ENCODE data around the gene ABHD16B.

Gene ABHD16B

DNA sequence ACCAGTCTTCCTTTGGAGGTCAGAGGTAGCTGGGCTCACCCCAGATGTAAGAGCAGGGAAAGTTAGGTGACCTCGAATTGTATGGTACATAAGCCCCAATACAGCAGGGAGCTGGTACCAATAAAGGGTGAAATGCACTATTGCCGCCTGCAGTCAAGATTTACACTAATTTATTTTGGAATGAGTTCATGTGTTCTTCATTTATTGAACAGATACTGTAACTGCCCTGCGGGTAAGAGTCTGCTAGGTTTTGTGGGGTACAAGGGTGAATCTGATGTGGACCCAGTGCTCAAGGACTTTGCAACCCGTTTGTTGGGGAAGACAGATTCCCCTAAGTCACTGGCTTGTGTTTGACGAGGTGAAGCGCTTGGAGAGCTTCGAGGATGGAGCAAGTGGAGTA, 31.1 kb downstream of the ABHD16B start:
- TF ChIP-seq CTCF (conservative IDR thresholded peaks at IDR 0.05; ENCODE audit: low read depth): no peak
- DNase-seq (ENCODE audit: low spot score): no peak
- peak overlapping the region; percentile 42 for H3K27ac ChIP-seq
- ChIA-PET POLR2A (ENCODE audit: low non-redundant PET) (interaction anchor here (0.7 to 1.5 kb wide), 4 partner anchors 15 to 64 kb away, joined by 3 to 4 read pairs (median 4); partner anchors contain the start of genes TPD52L2 and UCKL1), CTCF (interaction anchor here (0.6 kb wide), 1 partner anchor 355 kb away, joined by 3 read pairs; no protein-coding TSS in a partner anchor)

- H3K27ac ChIP-seq: peak overlapping the region; percentile 90
- ChIA-PET POLR2A (ENCODE audit: low non-redundant PET) (interaction anchor here (0.5 to 1.3 kb wide), 4 partner anchors 29 to 103 kb away, joined by 3 to 5 read pairs (median 3); partner anchors contain the start of gene TPD52L2), CTCF (interaction anchor here (1.0 to 1.3 kb wide), 2 partner anchors 80 to 144 kb away, joined by 3 to 6 read pairs; no protein-coding TSS in a partner anchor)
- TF ChIP-seq CTCF (conservative IDR thresholded peaks at IDR 0.05; ENCODE audit: low read depth): no peak
- DNase-seq (ENCODE audit: low spot score): no peak
These were observed 32.7 kb downstream of the ABHD16B start for GRCh38 chr20:63893999-63894357.

DNA sequence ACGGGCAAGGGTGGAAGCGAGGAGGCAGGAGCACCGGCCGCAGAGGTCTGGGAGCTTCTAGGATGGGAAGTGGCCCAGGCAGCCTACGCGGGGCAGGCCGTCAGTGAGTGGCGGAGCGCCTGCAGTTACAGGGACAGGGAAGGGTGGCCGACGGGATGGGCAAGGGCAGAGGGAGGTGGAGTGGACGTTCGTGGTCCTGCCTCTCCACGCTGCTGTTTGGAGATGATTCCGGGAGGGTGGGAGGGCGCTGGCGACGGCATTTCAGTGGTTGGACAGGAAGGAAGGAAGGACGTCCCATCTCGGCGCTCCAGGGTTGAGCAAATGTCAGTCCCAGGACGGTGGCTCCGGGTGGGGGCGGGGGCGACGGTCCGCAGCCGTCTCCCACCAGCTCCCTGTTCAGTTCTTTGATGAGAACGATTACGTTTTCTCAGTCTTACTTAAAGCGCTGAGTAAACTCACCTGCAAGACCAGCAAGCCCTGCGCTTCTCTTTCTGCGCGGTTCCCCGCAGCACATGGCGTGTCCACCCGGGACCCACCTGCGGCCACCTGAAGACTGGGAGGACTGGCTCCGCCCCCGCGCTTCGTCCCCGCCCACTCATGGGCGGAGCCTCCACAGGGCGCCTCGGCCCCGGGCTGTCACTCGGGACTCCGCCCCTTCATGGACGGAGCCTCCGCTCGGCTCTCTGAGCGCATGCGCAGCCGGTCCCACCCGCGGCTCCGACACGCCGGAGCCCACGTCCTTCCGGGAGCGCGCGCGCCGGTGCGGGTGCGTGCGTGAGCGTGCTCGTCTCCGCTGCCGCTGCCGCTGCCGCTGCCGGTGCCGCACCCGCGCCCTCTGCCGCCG, 33.3 kb downstream of the ABHD16B start, which contains the start of gene DNAJC5:
TSS of gene DNAJC5 (plus strand) at position 769 of the 844 bp plus-strand sequence. CDS start 33,220 bp downstream, outside the sequence.
- H3K27ac ChIP-seq: peak within 1 kb of the TSS; percentile 90
- ChIA-PET CTCF (interaction anchor here (1.0 to 1.3 kb wide), 3 partner anchors 79 to 144 kb away, joined by 3 to 6 read pairs (median 3); no protein-coding TSS in a partner anchor), POLR2A (ENCODE audit: low non-redundant PET) (interaction anchor here (0.5 to 1.3 kb wide), 4 partner anchors 30 to 102 kb away, joined by 3 to 5 read pairs (median 3); partner anchors contain the start of gene TPD52L2)
- TF ChIP-seq CTCF (conservative IDR thresholded peaks at IDR 0.05; ENCODE audit: low read depth): no peak
- DNase-seq (ENCODE audit: low spot score): peak; percentile 100

DNA sequence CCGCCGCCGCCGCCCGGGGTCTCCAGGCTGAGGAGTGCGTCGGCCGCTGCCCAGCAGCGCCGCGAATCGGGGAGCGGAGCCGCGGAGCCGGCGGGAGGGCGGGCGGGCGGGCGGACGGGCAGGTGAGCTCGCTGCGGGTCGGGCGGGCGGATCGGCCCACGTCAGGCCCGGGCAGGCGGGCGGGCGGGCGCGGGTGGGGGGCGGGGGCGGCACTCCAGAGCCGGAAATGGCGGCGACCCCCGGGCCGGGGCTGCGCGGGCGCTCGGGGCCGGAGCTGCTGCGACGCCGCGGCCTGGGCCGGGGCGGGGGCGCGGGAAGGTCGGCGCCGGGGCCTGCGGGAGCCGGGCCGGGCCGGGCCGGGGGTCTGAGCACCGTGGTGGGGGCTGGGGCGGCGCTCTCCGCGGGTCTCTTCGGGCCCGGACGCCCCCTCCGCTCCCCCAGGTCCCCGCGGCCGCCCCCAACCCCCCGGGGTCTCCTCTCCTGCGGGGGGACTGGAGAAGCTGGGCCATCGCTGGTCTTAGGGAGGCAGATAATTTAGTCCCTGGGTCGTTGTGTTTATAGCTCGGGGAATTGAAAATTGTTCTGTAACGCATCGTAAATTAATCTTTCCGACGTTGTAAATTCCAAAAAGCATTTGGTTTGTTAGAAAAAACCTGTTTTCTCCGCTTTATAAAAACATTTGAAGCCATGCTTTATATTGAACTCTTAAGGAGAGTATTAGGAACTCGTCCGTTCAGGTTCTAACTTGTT, 34.1 kb downstream of the ABHD16B start:
- ChIA-PET CTCF (interaction anchor here (0.6 to 1.3 kb wide), 5 partner anchors 13 to 84 kb away, joined by 3 to 7 read pairs (median 3); partner anchors contain the start of gene SAMD10), POLR2A (ENCODE audit: low non-redundant PET) (interaction anchor here (1.7 kb wide), 1 partner anchor 30 kb away, joined by 5 read pairs; the partner anchor contains the start of gene TPD52L2)
- TF ChIP-seq CTCF (conservative IDR thresholded peaks at IDR 0.05; ENCODE audit: low read depth): no peak
- DNase-seq (ENCODE audit: low spot score): no peak
- H3K27ac ChIP-seq: peak overlapping the region; percentile 90

DNA sequence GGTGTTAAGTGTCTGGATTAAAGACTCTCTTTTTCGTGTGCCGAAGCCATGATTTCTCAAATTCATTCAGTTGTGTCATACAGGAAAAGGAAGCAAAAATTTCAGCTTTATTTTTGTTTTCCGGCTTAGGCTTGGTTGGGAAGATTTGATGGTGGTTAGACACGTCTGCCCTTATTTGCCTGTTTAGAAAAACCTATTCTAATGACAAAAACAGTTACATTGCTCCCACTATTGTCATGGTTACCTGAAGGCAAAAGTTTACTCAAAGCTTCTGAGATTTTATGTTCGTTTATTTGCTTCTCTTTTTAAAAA, 34.6 kb downstream of the ABHD16B start:
- TF ChIP-seq CTCF (conservative IDR thresholded peaks at IDR 0.05; ENCODE audit: low read depth): no peak
- DNase-seq (ENCODE audit: low spot score): no peak
- POLR2A ChIA-PET (ENCODE audit: low non-redundant PET): interaction anchor here (1.7 kb wide), 1 partner anchor 30 kb away, joined by 5 read pairs; the partner anchor contains the start of gene TPD52L2
- peak overlapping the region; percentile 90 for H3K27ac ChIP-seq
- CTCF ChIA-PET: interaction anchor here (0.6 to 1.3 kb wide), 5 partner anchors 12 to 83 kb away, joined by 3 to 7 read pairs (median 3); partner anchors contain the start of gene SAMD10

Measured in RWPE1 (cell line).